Dendritic cell treated with granulocyte-macrophage colony-stimulating factor and Interleukin-4, amounts not matched to agents 40 ng/mL and 50 ng/mL, for 4 days (primary cell): ENCODE results near the gene LIPC.
A peak's percentile ranks its signal among the peaks of the same experiment; 100 is the strongest.
"Not testable (repeated sequence)": the region's sequence is repeated elsewhere in the genome, so short reads cannot be mapped to it uniquely, and the experiment has no call there.

ENCODE experiments used
- H3K27ac Mint-ChIP-seq: one replicate; pipeline ENCODE4 v1.8.0; 2022; ENCODE audit warnings: mild to moderate bottlenecking, mixed read lengths
- H3K27me3 Mint-ChIP-seq: one replicate; pipeline ENCODE4 v1.8.0; 2022; ENCODE audit warnings: mild to moderate bottlenecking, mixed read lengths
- H3K36me3 Mint-ChIP-seq: one replicate; pipeline ENCODE4 v1.8.0; 2022; ENCODE audit warnings: low read depth, mixed read lengths
- H3K4me1 Mint-ChIP-seq: one replicate; pipeline ENCODE4 v1.8.0; 2022; ENCODE audit warnings: low read depth, mixed read lengths
- H3K4me3 Mint-ChIP-seq: one replicate; pipeline ENCODE4 v1.8.0; 2022; ENCODE audit warnings: mild to moderate bottlenecking, moderate library complexity, mixed read lengths
- H3K9me3 Mint-ChIP-seq: one replicate; pipeline ENCODE4 v1.8.0; 2022; ENCODE audit warnings: mixed read lengths
- intact Hi-C: fragments of 100-400 bp; cut with micrococcal nuclease; formaldehyde crosslinking; loops from one replicate; pipeline ENCODE4 v1.15.0; 2022

LIPC gene

DNA sequence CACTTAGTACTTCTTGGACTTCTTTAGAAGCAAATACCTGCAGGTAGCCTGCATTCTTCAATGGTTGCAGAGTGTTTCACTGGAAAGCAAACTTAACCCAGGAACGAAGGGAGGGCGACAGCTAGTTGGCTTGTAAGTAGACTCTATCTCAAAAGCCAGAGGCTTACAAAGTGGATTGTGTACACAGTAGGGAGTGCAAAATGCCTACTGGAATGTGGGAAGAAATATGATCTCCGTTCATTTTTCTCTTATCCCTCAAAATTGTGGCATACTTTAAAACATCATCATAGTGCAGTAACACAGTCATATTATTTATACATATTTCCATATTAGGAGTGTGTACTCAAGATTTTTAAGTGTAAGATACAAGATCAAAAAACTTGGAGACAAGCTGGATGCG, 155.7 kb downstream of the LIPC start:
- intact Hi-C loops = loop anchor here (10.0 kb wide), 1 partner anchor 63 kb away; no protein-coding TSS in a partner anchor
- peaks cover 13% of the 10 kb centered on the region for H3K36me3 Mint-ChIP-seq
- no peaks in the 10 kb centered on the region for H3K27me3 Mint-ChIP-seq
- peaks cover 32% of the 10 kb centered on the region for H3K4me1 Mint-ChIP-seq
- H3K4me3 Mint-ChIP-seq = no peak overlapping the region
- no peak overlapping the region for H3K27ac Mint-ChIP-seq
- no peaks in the 10 kb centered on the region for H3K9me3 Mint-ChIP-seq

DNA sequence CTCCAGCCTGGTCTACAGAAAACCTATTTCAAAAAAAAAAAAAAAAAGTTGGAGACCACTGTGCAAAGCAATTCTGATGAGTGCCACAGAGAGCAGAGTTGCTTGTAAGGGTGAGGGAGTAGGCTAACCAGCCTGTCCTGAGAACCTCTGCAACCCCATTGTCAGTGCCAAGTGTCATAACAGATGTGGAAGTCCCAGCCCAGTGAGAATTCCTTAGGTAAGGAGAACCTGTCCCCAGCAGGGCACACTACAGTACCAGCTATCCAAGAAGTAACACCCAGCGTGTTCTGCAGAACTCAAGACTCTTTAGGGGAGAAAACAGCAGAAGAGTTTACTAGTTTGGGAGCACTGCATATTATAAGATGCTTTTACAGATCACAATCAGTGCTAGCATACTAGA, 156.3 kb downstream of the LIPC start:
- H3K9me3 Mint-ChIP-seq = no peaks in the 10 kb centered on the region
- H3K27me3 Mint-ChIP-seq = no peaks in the 10 kb centered on the region
- H3K36me3 Mint-ChIP-seq = peaks cover 14% of the 10 kb centered on the region
- H3K4me1 Mint-ChIP-seq = peaks cover 32% of the 10 kb centered on the region
- no peak overlapping the region for H3K4me3 Mint-ChIP-seq
- no peak overlapping the region for H3K27ac Mint-ChIP-seq
- intact Hi-C loops = loop anchor here (10.0 kb wide), 1 partner anchor 63 kb away; no protein-coding TSS in a partner anchor

DNA sequence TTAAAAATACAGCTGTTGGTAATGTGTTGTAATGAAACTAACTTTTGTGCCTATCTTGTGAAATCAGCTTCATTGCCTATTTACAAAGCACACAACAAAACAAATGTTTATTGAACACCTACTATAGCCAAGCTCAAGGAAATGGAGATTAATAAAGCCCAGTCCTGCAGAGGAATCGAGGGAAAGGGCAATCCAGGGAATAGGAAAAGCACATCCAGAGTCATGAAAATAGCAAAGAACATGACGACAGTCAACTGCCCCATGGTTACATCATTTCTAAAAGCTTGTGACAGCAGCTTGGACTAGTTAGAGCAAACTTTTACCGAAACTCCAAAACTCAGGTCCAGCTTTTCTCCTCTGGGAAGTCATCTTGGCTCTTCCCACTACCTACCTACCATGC, 157.3 kb downstream of the LIPC start:
- no peaks in the 10 kb centered on the region for H3K9me3 Mint-ChIP-seq
- intact Hi-C loops = loop anchor here (10.0 kb wide), 1 partner anchor 64 kb away; no protein-coding TSS in a partner anchor
- no peaks in the 10 kb centered on the region for H3K27me3 Mint-ChIP-seq
- no peak overlapping the region for H3K27ac Mint-ChIP-seq
- peaks cover 23% of the 10 kb centered on the region for H3K4me1 Mint-ChIP-seq
- peaks cover 19% of the 10 kb centered on the region for H3K36me3 Mint-ChIP-seq
- H3K4me3 Mint-ChIP-seq = no peak overlapping the region

DNA sequence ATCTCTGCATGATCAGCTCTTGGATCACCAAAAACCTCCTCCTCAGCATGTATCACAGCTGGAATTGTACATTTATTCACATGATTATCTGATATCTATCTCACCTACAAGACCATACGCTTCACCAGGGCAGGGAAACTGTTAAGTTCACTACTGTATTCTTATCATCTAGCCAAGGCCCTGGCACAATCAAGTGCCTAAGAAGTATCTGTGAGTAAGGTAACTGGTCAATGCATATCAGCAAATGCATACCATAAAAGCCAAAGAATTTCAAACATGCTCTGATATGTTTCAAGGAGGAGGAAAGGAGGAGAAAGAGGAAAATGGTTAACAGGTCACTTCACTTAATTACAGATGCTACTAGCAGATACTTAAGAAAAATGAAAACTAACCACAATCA, 158.4 kb downstream of the LIPC start:
- intact Hi-C loops = no loop called here
- H3K4me3 Mint-ChIP-seq = no peak overlapping the region

DNA sequence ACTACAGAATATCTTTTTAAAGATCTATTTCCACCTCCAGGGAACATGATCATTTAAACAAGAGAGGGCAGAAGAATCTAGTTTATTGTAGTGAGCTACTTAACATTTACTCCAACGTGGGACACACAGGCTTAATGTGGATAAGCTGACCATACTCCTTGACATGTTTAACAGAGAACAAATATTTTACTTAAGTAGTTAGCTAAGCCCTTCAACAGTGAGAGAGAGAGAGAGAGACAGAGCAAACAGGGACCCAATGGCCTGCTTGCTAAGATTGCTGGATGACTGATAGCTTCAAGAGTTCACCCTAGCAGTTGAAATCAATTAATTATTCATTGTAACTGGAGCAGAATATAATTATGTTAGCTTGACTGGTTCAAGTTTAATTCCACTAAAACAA, 159.1 kb downstream of the LIPC start:
- Mint-ChIP-seq H3K4me1 (peaks cover 4% of the 10 kb centered on the region), H3K36me3 (peaks cover 22% of the 10 kb centered on the region), H3K27me3 (no peaks in the 10 kb centered on the region), H3K27ac (no peak overlapping the region), H3K4me3 (no peak overlapping the region), H3K9me3 (no peaks in the 10 kb centered on the region)
- intact Hi-C loops = no loop called here

More for the DNA sequence above, 158.4 kb downstream of the LIPC start:
- peaks cover 11% of the 10 kb centered on the region for H3K4me1 Mint-ChIP-seq
- no peaks in the 10 kb centered on the region for H3K9me3 Mint-ChIP-seq
- H3K36me3 Mint-ChIP-seq = peaks cover 19% of the 10 kb centered on the region
- H3K27ac Mint-ChIP-seq = no peak overlapping the region
- H3K27me3 Mint-ChIP-seq = no peaks in the 10 kb centered on the region

DNA sequence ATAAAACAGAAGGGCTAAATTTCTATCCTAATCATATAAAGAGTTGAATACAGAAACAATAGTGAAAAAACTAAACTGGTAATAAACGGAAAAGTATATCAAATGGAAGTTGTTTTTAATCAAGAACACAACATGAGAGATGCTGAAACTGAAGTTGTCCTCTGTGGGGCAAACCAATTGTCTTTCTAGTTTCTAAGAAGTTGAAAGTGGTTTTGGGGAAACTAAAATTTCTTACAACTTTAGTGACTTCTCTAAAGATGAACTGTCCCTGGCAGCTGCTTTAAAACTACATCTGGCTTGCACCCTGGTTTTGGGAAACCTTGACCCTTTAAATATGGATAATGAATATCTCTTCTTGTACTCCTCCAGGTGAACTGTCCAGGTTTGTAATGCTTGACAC, 162.1 kb downstream of the LIPC start:
- Mint-ChIP-seq H3K27ac (no peak overlapping the region), H3K27me3 (no peaks in the 10 kb centered on the region), H3K4me3 (no peak overlapping the region), H3K4me1 (peaks cover 2% of the 10 kb centered on the region), H3K9me3 (no peaks in the 10 kb centered on the region), H3K36me3 (peaks cover 40% of the 10 kb centered on the region)
- intact Hi-C loops = no loop called here

DNA sequence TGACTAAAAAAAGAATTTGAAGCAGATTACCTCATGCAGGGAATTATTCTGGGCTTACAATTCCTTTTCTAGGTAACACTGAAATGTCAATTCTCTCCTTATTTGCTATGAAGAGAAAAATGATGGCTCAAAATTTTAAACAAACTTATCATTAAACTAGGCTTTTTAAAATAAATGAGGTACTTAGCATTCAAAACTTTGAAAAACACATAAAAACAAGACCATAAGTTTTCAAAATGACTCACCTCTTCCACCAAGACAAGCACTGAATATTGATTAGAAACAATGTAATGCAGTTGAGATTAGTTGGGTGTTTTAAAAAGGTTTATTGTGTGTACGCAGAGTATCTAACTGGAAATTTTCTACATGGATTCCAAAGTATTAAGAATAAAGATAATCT, 163.1 kb downstream of the LIPC start:
- no peaks in the 10 kb centered on the region for H3K27me3 Mint-ChIP-seq
- H3K9me3 Mint-ChIP-seq = no peaks in the 10 kb centered on the region
- H3K27ac Mint-ChIP-seq = no peak overlapping the region
- peaks cover 44% of the 10 kb centered on the region for H3K36me3 Mint-ChIP-seq
- H3K4me1 Mint-ChIP-seq = peaks cover 5% of the 10 kb centered on the region
- H3K4me3 Mint-ChIP-seq = no peak overlapping the region
- intact Hi-C loops = no loop called here

DNA sequence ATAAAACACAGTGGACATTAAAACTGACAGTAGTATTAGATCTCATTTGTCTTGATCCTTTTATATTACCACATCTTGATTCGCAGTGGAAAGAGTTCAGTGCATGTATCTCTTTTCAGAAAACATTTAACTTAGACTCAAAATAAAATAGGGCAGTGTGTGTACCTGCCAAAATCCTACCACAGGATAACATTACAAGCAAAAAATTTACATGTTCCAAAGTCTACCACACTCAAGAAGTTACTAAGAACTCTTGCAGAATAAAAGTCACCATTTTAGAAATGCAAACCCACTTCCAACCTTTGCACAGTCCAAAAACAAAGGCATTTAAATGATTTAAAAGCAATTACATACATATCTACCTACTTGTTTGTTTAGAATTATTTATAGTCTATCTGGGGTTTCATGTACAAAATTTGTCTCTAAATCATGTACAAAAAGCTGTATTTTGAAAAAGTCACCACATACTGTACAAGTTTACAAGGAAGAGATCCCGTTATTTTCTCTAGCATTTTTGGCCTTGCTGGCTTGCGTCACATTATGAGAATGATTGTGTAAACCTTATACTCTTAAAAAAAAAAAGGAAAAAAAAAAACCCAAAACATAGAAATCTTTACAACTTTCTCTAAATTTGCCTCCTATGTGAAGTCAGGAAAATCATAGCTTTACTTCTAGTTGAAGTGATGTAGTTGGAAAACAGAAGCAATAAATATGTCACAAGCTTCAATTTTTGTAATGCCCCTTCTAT, 163.9 kb downstream of the LIPC start:
- H3K36me3 Mint-ChIP-seq = peaks cover 40% of the 10 kb centered on the region
- no peaks in the 10 kb centered on the region for H3K27me3 Mint-ChIP-seq
- H3K4me3 Mint-ChIP-seq = no peak overlapping the region
- intact Hi-C loops = no loop called here
- H3K27ac Mint-ChIP-seq = no peak overlapping the region
- no peaks in the 10 kb centered on the region for H3K9me3 Mint-ChIP-seq
- peaks cover 5% of the 10 kb centered on the region for H3K4me1 Mint-ChIP-seq

DNA sequence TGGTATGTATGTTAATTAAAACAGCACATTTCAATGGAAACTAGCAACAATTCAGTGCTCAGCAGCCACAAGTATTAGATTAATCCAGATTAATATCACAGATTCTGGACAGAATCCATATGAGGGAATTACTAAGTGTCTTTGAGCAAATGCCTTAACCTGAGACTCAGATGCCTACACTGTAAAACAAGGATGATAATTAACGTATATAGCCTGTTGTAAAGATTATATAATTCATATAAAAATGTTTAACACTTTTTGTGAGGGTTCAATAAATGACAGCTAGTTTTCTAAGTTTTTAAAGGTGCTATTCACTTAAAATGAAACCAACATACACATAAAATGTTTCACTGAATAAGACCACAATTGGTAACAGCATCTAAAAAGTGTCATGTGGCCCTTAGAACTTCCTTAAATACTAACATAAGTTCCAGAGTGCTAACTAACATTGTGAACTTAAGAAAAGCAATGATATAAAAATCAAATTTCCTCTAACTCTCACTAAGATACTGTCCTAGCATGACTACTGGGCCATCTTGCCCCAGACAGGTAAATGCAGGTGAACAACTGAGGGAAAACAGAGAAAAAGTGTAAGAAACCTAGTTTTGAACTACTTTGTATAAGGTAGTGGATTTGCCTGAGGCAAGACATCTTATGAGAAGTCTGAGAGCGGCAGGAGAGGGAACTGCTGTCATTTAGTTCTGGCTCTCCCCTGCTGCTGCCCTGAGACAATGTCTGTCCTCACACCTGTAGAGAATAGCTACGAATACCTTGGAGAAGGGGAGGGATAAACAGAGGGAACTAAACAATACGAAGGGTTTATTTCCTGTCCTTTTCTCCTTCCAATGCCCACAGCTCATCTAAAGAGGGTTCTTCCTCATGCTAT, 166.4 kb downstream of the LIPC start:
- Mint-ChIP-seq H3K27ac (peak overlapping the region; percentile 12), H3K36me3 (peaks cover 52% of the 10 kb centered on the region), H3K9me3 (no peaks in the 10 kb centered on the region), H3K27me3 (no peaks in the 10 kb centered on the region), H3K4me3 (no peak overlapping the region), H3K4me1 (peaks cover 5% of the 10 kb centered on the region)
- intact Hi-C loops = no loop called here

DNA sequence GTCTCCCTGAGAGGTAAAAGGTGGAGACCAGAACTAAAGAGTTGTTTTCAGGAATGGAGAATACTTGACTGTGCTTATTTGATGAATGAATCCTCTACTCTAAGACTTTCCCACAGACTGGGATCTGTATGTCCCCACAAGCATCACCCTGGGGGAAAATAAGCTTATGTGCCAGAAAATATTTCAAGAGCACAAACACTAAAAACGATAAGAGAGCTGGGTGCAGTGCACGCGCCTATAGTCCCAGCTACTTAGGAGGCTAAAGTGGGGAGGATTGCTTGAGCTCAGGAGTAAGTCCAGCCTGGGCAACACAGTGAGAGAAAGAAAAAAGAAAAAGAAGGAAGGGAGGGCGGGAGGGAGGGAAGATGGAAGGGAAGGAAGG, 167.0 kb downstream of the LIPC start:
- no peaks in the 10 kb centered on the region for H3K27me3 Mint-ChIP-seq
- H3K27ac Mint-ChIP-seq = peak overlapping the region; percentile 12
- H3K36me3 Mint-ChIP-seq = peaks cover 54% of the 10 kb centered on the region
- peaks cover 5% of the 10 kb centered on the region for H3K4me1 Mint-ChIP-seq
- no peaks in the 10 kb centered on the region for H3K9me3 Mint-ChIP-seq
- intact Hi-C loops = no loop called here
- no peak overlapping the region for H3K4me3 Mint-ChIP-seq

DNA sequence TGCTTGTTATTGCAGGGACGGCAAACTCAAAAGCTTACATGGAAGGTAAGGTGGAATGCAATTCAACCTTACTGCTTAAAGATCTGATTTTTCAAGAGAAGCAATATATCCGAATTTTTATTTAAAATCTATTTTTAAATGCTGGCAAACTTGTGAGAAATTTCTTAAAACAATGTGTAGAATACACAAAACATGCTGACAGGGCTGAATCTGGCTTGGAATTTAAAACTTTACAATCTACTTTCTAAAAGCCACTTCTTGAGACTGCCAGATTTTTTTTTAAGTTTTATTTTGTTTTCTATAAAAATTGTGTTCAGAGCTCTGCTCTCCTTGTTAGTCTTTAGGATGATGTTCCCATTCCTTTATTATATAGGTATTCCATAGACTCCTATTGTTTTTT, 171.0 kb downstream of the LIPC start:
- Mint-ChIP-seq H3K9me3 (no peaks in the 10 kb centered on the region), H3K36me3 (peaks cover 53% of the 10 kb centered on the region), H3K27me3 (no peaks in the 10 kb centered on the region), H3K27ac (no peak overlapping the region), H3K4me1 (peaks cover 5% of the 10 kb centered on the region), H3K4me3 (no peak overlapping the region)
- intact Hi-C loops = no loop called here

DNA sequence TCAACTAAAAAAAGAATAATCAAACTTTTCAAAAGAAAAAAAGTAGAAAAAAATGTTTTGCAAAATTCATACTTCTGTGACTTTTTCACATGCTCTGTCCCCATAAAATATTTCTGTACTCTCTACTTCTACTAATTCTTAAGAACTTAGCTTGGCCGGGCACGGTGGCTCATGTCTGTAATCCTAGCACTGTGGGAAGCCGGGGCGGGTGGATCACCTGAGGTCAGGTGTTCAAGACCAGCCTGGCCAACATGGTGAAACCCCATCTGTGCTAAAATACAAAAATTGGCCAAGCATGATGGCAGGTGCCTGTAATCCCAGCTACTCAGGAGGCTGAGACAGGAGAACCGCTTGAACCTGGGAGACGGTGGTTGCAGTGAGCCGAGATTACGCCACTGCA, 172.1 kb downstream of the LIPC start:
- H3K4me1 Mint-ChIP-seq, H3K9me3 Mint-ChIP-seq, H3K27ac Mint-ChIP-seq, H3K27me3 Mint-ChIP-seq, intact Hi-C loops, H3K4me3 Mint-ChIP-seq: not testable (repeated sequence)
- H3K36me3 Mint-ChIP-seq = peaks cover 50% of the 10 kb centered on the region

DNA sequence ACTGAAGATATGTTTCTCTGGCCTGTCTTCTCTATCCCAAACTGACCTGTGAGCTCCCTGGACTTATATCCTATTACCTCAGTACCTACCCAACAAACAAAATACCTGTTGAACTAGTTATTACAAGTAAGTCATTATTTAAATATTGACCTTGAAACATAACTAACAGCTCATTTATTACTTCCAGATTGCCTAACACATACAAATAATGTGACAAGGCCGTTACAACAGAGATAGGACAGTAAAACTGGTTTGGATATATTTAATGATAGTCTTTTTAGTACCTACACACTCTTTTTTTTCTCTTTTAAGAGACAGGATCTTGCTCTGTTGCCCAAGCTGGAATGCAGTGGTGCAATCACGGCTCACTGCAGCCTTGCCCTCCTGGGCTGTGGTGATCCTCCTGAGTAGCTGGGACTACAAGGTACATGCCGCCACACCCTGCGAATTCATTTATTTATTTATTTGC, 172.7 kb downstream of the LIPC start:
- Mint-ChIP-seq H3K9me3 (no peaks in the 10 kb centered on the region), H3K27ac (no peak overlapping the region), H3K4me1 (no peaks in the 10 kb centered on the region), H3K27me3 (no peaks in the 10 kb centered on the region), H3K4me3 (no peak overlapping the region), H3K36me3 (peaks cover 50% of the 10 kb centered on the region)
- intact Hi-C loops = no loop called here

DNA sequence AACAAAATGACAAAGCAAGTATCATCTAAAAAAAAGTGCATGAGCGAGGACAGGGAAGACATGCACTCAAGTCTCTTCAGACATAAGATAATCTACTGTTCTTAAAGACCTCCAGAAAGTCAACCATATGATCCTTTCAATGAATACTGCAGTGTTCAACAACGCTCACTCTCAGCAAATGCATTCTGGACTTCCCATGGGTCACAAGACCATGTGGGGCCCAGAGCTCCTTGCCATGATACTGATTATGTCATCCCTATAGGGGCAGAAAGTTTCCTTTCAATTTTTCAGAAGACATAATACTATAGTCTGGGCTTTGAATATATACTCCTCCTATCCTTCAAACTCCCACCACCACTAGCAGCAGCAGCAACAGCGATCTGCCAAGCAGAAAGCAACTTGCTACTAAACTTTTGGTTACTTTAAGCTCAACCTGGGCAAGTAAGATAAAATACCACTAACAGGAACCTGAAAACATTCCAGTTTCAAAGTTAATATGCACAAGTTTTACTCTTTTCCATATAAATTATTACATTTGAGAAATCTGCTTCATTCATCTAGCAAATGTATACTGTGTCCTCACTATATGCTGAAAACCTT, 174.2 kb downstream of the LIPC start:
- no peaks in the 10 kb centered on the region for H3K27me3 Mint-ChIP-seq
- H3K27ac Mint-ChIP-seq = no peak overlapping the region
- H3K9me3 Mint-ChIP-seq = no peaks in the 10 kb centered on the region
- intact Hi-C loops = no loop called here
- no peaks in the 10 kb centered on the region for H3K4me1 Mint-ChIP-seq
- peaks cover 63% of the 10 kb centered on the region for H3K36me3 Mint-ChIP-seq
- H3K4me3 Mint-ChIP-seq = no peak overlapping the region
